ENCODE measurements around the gene SAMD14. TPM values are rescaled to one million over a fixed set of nuclear protein-coding genes. Genes with fewer than 3 reads are reported as not detected.

The SAMD14 gene
- total and polyA plus RNA-seq, 2 donors (not counting 1 experiment from before 2014, with no cell fraction given), result 0.13 to 0.89 TPM

- peak within 1 kb of the TSS; percentile 95 for H3K9ac ChIP-seq (ENCODE audit: low read length)
- TF ChIP-seq EZH2 (IDR thresholded peaks at IDR 0.05; ENCODE audit: borderline replicate concordance, insufficient read depth, low read depth, low read length, poor library complexity, severe bottlenecking), result no peak
- TF ChIP-seq, protein P1, sequence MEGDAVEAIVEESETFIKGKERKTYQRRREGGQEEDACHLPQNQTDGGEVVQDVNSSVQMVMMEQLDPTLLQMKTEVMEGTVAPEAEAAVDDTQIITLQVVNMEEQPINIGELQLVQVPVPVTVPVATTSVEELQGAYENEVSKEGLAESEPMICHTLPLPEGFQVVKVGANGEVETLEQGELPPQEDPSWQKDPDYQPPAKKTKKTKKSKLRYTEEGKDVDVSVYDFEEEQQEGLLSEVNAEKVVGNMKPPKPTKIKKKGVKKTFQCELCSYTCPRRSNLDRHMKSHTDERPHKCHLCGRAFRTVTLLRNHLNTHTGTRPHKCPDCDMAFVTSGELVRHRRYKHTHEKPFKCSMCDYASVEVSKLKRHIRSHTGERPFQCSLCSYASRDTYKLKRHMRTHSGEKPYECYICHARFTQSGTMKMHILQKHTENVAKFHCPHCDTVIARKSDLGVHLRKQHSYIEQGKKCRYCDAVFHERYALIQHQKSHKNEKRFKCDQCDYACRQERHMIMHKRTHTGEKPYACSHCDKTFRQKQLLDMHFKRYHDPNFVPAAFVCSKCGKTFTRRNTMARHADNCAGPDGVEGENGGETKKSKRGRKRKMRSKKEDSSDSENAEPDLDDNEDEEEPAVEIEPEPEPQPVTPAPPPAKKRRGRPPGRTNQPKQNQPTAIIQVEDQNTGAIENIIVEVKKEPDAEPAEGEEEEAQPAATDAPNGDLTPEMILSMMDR (IDR thresholded peaks at IDR 0.05), result no peak
- under 1% methylated on average over 67 of the region's 69 CpGs for WGBS (ENCODE audit: insufficient coverage)
- peak within 1 kb of the TSS; percentile 98 for H3K27ac Mint-ChIP-seq
- peak within 1 kb of the TSS; percentile 82 to 94 for H3K27ac ChIP-seq (ENCODE audit: low read length in 2 of 2)
- H3K4me1 Mint-ChIP-seq, result peaks cover 45% of the 10 kb centered on the region
- H3K4me3 Mint-ChIP-seq, result peak within 1 kb of the TSS; percentile 100
- H3K9me3 Mint-ChIP-seq (ENCODE audit: insufficient read depth), result no peaks in the 10 kb centered on the region
- H3K4me3 ChIP-seq (ENCODE audit: control extremely low read depth in 1 of 5, extremely low read depth in 1 of 5, insufficient read depth in 1 of 5, low read depth in 2 of 5, low read length in 4 of 5), result peak within 1 kb of the TSS; percentile 82 to 97 (median 90)
- POLR2A ChIA-PET, result interaction anchor here (0.7 to 3.8 kb wide), 2 partner anchors 11 to 23 kb away, joined by 3 to 22 read pairs; no protein-coding TSS in a partner anchor
- peaks cover 53% of the 10 kb centered on the region for H3K79me2 ChIP-seq (ENCODE audit: control insufficient read depth, insufficient read depth, low read length)
- CTCF ChIA-PET, result interaction anchor here (0.6 to 4.2 kb wide), 10 partner anchors 10 to 57 kb away, joined by 3 to 65 read pairs (median 8); partner anchors contain the start of gene PDK2
- no peaks in the 10 kb centered on the region for H3K27me3 Mint-ChIP-seq
- H2AFZ ChIP-seq (ENCODE audit: insufficient read depth, low read depth, low read length, poor library complexity, severe bottlenecking), result peak within 1 kb of the TSS; percentile 70
- intact Hi-C loops (cut with micrococcal nuclease), result loop anchor here (1.0 kb wide), 1 partner anchor 11 kb away; no protein-coding TSS in a partner anchor
- ATAC-seq (ENCODE audit: low read depth) (no peak), DNase-seq (no peak)
- H3K9me3 ChIP-seq (ENCODE audit: control extremely low read depth in 1 of 3, control insufficient read depth in 2 of 3, insufficient read depth in 1 of 3, low read length in 2 of 3), result no peaks in the 10 kb centered on the region
- H3K27me3 ChIP-seq (replicated peaks in 1 of 4; ENCODE audit: control extremely low read depth in 1 of 4, control insufficient read depth in 3 of 4, insufficient read depth in 4 of 4, low read length in 3 of 4), result no peaks in the 10 kb centered on the region
- peaks cover 25 to 54% of the 10 kb centered on the region in 2 donors for H3K4me1 ChIP-seq (ENCODE audit: control insufficient read depth in 2 of 2, insufficient read depth in 2 of 2, low read length in 2 of 2)
- H3K4me2 ChIP-seq (replicated peaks; ENCODE audit: low read depth, low read length, poor library complexity, severe bottlenecking), result peak within 1 kb of the TSS; percentile 92
- peaks cover 0 to 10% of the 10 kb centered on the region in 2 experiments for H3K36me3 ChIP-seq (replicated peaks in 1 of 2; ENCODE audit: control extremely low read depth in 1 of 2, control insufficient read depth in 1 of 2, extremely low read depth in 1 of 2, insufficient read depth in 2 of 2, low read length in 1 of 2)
- H4K20me1 ChIP-seq (ENCODE audit: control insufficient read depth, insufficient read depth, low read length, poor library complexity, severe bottlenecking), result peaks cover 46% of the 10 kb centered on the region
Measured at GRCh38 chr17:50150354-50151040, 20.5 kb upstream of the SAMD14 start, which contains the start of gene PPP1R9B. Gene PPP1R9B (minus strand): TSS chr17:50150677. CDS start chr17:50150513, 164 bp downstream.
